HG02588 (cell line): Measurements from ENCODE around the gene RIPK1.

Experiments
- ATAC-seq: cut with Tn5 transposase; IDR thresholded peaks from one replicate; pipeline ENCODE4 v1.9.1; 2021; ENCODE audit warnings: mild to moderate bottlenecking, moderate library complexity; ENCODE audit not compliant: unreplicated experiment

The RIPK1 gene

DNA sequence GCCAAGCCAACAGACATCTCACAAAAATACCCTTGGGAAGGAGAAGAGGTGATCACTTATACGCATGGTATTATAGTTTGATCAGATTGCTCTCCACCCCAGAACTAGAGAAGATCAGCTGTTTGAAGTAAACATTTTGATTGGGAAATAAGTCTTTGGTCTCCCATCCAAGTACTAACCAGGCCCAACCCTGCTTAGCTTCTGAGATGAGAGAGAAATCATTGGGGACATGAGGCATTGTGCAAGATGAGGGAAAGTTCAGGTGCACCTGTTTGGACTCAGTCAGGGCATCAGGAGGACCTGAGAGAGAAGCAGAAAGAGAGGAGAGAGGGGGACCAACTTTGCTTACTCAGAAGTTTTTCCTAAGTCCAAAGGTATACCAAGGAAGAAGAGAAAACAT lies 11.4 kb downstream of the RIPK1 start:
- ATAC-seq: no peak

DNA sequence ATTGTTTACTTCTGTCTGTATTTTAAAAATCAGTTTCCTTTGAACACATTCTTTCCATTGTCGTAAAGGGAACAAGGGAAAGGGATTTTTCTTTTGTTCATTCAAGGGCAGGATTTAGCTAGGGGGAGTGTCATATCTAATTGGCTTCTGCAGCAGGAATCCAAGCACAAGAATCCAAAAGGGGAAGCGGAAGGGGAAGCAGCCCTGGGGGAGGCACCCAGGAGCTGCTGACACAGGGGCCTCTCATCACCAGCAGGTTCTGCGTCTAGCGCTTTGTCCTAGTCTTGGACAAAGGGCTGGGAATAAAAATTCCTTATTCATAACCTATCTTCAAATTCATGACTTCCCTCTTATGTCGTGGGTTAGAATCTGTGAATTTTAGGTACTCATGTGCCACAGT lies 13.7 kb downstream of the RIPK1 start:
- no peak for ATAC-seq

DNA sequence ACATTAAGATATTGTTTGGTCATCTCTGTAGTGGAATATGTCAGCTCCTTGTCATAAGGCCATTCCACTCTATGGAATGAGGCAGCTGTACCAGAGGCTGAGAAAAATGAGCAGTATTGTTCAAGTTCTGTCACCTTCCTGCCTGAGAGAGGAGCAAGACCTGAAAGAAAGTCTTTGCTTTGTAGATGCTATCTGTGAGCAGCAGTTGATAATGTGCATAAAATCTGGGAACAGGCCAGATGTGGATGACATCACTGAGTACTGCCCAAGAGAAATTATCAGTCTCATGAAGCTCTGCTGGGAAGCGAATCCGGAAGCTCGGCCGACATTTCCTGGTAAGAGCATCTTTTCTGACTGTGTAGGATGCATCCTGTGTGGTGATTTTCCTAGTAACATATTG lies 16.8 kb downstream of the RIPK1 start:
- no peak for ATAC-seq

DNA sequence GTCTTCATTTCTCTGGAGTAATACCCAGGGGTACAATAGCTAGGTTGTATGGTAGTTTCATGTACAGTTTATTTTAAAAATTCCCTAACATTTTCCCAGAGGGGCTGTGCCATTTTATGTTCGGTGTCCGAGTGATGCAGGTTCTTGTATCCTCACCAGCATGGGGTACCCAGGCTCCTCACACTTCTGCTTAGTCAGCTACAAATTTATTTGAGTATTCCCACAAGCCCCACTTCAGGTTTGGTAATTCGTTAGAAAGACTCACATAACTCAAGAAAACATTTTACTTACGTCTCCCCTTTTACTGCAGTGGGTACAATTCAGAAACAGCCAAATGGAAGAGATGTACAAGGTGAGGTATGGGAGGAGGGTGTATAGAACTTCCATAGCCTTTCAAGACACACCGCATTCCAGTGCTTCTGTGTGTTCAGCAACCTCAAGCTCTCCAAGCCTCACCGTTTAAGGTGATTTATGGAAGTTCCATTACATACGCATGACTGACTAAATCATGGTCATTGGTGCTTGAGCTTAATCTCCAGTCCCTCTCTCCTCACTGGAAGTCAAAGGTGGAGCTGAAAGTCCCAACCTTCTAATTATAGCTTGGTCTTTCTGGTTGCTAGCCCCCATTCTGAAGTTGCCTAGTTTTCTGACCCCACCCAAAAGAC lies 18.1 kb downstream of the RIPK1 start:
- no peak for ATAC-seq

DNA sequence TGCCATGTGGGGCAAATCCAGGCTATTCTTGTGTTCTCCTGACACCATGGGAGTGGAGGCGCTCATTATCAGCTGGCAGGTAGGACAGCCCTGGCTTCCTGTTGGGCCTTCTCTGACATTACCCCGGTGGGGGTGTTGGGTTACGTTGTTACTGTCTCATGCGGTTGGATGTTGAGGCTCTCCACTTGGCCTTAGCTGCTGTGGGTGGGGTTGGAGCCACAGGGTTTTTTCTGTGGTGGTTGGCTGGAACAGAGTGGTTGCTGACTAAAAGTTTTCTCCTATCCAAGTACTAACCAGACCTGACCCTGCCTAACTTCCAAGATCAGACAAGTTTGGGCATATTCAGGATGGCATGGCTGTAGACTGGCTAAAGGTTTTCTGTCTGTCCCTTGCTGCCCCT lies 20.2 kb downstream of the RIPK1 start:
- no peak for ATAC-seq

DNA sequence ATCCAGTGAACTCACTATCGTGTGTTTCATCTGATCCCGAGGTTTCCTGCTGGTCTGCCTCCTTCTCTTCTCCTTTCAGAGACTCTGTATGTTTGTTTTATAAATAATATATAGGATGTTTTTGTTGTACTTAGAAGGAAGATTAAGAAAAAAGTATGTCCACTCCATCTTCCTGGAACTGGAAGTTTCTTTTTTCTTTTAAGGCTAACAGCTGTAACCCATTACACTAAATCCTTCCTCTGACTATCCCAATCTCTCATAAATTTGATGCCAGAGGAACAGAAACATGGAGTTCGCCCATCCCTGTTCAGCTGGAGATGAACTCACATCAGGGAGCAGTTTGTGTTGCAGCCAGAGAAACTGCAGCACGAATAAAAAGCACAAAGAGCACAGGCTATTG lies 20.7 kb downstream of the RIPK1 start:
- ATAC-seq: no peak

DNA sequence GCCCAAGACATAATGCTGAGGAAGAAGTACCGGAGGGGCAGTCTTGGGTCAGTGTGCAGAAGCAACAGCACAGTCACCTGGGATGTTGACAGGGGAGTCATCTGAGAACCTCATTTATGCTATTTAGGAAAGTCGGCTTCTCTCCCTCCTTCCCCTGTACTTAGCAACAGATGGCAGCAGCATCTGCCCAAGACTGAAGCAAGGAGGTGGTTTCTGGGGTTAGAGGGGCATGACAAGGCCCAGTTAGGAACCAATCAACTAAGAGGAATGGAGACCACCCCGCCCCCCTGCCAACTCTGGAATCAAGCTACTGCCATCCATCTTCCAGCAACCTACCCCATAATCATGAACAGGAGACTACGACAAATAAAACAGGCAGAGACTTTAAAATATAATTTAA lies 21.7 kb downstream of the RIPK1 start:
- no peak for ATAC-seq

DNA sequence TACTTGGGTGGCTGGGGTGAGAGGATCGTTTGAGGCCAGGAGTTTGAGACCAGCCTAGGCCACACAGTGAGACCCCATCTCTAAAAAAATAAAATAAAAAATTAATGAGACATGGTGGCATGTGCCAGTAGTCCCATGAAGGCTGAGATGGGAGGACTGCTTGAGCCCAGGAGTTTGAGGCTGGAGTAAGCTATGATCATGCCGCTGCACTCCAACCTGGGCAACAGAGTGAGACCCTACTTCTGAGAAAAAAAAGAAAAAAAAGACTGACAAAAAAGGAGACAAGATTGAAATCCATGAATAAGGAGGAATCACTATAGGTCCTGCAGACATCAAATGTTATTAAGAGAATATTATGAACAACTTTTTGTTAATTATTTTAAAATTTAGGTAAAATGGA lies 26.5 kb downstream of the RIPK1 start:
- ATAC-seq: no peak

DNA sequence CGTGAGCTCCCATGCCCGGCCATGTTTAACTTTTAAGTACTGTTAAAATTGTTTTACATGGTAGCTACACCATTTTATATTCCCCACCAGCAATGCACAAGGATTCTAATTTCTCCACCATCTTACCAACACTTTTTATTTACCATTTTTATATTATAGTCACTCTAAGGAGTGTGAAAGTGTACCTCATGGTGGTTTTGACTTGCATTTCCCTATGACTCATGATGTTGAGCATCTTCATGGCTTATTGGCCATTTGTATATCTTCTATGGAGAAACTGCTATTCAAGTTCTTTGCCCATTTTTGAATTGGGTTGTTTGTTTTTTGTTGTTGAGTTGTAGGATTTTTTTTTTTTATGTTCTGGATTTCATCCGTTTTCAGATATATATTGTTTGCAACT lies 34.6 kb downstream of the RIPK1 start:
- ATAC-seq: no peak

DNA sequence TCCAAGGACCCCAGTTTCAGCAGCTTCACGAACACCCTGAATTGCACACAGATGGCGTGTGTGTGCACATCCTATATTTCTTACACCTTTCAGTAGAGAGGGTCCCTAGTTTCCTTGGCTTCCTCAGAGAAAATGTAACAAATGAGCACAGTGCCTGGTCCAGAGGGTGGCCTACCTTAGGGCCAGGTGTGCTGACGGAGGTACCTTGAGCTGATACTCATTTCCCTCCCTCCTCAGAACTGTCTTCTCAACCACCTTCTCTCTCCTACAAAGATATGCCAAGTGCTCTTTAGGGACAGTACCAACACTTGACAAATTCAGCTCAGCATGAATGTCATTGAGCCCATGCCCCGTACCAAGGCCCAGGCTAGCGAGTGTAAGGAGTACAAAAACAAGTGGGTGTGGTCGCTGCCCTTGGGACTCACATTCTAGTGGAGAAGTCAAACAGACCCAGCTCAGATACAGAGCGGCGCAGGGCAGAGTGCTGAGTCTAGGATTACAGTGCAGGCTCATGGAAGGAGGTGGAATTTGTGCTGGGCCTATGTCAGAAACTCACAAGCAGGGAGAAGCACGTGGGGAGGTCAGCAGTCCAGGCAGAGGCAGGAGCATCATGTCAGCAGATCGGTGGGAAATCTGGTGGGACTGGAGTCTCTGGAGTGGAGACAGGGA lies 40.6 kb downstream of the RIPK1 start:
- ATAC-seq: no peak

DNA sequence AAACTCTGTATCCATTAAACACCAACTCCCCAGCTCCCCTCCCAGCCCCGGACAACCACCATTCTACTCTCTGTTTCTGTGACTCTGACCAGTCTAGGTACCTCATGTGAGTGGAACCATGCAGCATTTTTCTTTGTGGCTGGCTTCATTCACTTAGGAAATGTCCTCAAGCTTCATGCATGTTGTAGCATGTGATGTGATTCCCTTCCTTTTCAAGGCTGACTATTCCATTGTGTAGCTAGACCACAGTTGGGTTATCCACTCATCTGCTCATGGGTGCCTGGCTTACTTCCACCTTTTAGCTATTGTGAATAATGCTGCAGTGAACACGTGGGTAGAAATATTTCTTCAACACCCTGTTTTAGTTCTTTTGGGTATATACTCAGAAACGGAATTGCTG lies 41.5 kb downstream of the RIPK1 start:
- no peak for ATAC-seq

DNA sequence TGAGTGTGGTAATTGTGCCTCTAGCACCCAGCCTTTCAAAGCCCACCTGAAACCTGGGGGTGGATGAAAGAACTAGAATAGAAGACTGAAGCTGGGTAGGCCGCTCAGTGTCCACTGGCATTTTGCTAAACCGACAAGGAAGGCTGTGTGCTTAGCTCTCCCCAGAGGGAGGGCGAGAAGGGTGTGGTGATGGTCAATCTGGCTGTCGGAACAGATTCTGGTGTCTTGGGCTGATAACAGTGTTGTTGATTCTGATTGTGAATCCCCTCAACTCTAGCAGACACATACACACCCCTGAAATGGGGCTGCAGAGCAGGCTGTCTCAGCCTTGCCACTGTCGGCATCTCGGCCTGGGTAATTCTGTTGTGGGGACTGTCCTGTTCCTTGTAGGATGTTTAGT lies 46.1 kb downstream of the RIPK1 start:
- ATAC-seq: no peak

DNA sequence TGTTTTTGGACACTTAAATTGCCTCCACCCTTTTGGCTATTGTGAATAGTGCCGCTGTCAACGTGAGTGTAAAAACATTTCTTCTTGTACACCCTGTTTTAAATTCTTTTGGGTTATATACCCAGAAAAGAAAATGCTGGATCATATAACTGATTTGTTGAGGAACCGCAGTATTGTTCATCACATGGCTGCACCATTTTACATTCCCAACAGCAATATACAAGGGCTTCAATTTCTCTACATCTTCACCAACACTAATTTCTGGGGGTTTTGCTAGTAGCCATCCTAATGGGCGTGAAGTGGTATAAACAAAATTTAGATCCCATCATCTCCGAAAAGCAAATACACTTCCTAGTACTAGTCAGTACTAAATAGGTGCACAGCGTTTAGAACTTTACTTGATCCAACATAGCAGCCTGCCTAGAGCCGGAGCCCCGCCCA lies 49.6 kb downstream of the RIPK1 start:
- ATAC-seq: peak; percentile 4

DNA sequence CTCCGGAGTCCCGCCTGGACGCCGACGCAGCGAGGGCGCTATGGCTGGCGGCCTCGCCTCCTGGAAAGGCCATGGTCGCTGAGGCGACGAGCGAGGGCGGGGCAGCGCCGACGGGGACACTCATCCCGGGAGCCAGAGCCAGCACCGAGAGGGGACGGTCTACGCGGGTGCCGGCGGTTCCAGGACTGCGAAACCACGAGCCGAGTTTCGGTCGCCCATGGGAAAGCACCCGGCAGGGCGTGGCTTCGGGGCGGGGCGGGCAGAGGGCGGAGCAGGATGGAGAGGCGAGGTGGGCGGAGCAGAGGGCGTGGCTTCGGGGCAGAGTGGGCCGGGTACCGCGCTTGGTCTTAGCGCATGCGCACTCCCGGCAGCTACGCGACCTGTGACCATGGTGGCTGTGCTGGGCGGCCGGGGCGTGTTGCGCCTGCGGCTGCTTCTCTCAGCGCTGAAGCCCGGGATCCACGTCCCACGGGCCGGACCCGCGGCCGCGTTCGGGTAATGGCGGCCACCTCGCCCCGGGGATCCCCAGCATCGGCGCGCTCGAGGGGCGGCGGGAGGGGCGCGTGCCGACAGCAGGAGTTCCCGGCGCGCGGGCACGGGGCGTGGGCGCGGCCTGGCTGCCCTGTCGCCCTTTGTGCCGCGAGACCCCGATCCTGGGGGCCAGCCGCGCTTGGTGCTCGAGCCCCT lies 50.2 kb downstream of the RIPK1 start, which contains the start of gene BPHL:
TSS of gene BPHL (plus strand) at position 359 of the 687 bp plus-strand sequence. CDS start at position 389, 30 bp downstream.
- ATAC-seq: peak; percentile 90

DNA sequence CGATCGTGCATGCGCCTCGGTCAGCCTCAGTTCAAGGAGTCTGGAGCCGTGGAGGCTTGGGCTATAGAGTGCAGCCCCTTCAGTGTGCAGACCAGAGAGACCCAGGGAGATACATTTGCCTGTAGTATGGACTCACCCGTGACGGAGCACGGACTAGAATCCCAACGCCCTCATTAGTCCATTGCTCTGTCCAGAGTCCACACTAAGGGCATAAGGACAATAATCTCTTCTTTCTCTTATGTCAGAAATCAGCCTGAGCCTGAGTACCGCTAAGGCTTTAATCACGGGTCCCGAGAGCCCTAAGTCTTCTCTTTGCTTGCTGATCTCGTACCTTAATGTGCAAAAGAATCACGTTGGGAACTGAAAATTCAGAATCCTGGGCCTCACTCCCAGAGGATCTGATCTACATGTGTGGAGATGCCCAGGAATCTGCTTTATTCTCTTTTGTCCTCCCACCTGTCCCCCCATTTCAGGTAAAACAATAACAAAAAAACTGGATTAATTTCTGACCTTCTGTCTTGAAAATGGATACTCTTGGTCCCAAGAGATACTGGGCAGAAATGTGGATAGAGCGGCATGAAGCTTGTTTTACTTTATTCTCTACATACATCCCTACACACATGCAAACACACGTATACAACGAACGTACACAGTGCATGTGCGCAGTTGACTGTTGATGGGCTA lies 50.9 kb downstream of the RIPK1 start:
- ATAC-seq: peak; percentile 20

DNA sequence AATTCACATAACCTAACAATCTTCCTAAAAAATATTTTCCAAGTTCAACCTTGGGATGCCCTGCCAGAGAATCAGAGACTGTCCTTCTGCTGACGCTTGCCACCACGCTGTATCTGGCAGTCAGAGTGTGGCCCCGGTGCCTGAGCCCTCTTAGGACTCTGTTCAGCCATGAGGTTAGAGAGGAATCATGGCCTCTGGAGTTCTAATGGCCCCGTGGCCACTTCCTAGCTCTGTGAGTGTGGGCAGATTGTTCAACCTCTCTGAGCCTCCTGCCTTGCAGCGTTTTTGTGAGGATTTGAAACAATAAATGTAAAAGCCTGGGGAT lies 52.4 kb downstream of the RIPK1 start:
- no peak for ATAC-seq

DNA sequence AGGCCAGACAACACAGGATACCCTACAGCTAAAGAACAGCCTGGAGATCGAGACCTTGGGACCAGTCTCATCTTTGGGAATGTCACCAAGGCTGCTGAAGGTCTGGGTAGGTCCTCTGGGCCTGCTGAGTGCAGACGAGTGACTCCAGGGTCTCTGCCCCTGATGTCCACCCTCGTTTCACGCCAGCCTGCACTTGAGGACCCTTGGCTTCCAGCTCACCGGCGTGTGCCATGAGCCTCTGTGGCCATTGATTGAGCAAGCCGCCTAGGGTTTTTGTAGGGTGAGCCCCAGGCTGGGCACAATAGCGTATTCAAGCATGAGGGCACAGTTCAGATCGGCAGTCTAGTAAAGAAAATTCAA lies 54.5 kb downstream of the RIPK1 start:
- no peak for ATAC-seq

DNA sequence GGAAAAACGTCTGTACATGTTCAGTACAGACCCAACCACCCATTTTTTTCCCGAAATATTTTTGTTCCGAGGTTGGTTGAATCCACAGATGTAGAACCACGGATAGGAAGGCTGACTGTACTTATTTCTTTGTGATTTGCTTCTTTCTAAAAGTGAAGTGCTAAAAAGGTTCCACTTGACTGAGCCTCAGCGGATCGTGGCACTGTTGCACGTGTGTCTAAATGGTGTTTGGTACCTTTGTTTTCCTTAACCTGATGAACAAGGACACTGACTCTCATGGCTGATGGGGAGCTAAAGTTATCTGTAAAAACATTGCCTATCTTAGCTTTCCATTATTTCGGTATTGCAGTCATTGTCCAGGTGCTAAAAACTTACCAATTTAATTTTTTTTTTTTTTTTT lies 56.4 kb downstream of the RIPK1 start:
- ATAC-seq: no peak

DNA sequence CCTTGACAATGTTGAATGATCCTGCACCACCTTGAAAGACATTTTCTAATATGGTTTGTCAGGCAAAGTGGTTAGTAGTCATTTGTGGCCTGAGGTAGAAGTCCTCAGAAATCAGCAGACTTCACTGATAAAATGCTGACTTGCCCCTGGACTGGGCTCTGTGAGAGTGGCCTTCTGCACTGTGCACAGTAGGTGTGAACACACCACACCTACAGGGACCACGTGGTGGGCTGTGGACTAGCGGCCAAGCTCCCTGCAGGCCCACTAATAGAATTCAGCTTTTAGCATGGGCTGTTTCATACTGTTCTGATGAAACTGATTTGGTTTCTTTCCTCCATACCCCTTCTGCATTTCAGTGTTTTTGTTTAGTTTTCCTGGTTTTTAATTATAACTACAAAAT lies 57.5 kb downstream of the RIPK1 start:
- no peak for ATAC-seq

DNA sequence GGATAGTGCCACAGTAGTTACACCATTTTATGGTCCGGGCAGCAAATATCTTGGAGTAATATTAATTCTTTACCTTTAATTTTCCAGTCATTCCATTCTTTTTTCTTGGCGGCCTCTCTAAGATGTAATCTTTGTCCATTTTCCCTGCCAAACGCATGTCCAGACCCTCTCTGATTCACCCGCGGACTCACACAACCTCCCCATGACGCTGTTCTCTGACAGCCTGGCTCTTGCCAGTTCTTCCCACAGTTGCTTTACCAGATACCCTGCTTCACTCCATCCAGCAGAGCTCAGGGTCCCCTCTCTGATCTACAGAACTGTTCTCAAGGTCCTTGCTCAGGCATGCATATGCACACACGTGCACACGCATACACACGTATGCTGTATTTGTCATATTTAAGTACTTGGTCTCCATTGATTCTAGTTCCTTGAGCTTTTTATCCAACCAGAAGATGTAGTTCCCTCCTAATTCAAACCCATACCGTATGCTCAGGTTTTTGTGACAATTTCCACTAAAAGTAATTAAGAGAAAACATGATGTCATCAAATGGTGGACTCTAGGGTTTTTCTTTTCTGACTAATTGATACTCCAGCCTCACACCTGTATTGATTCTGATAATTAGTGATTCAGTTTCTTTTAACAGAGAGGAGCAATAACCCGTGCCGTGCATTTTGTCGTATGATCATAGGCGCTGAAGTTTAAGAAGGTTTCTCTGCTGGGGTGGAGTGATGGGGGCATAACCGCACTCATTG lies 60.2 kb downstream of the RIPK1 start:
- ATAC-seq: no peak

DNA sequence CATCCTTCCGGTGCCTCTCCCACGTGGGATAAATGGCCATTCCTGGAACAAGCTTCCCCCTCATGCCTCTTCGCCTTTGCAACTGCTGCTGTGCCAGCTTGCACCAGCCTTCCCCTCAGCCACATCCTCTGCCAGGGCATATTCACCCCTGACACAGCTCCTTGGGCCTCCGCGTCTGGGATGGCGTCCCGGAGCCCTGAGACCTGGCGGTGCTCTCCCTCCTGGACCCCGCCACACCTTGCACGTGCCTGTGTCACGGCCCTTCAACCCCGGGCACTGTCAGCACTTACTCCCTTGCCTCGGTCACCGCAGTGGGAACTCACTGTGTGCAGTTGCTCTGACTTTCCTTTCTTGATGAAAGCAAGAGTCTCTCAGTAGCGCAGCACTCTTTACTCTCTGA lies 63.4 kb downstream of the RIPK1 start:
- ATAC-seq: no peak
